Smooth muscle cell (in vitro differentiated cells): ENCODE results near the gene KNTC1. TPM values are rescaled to one million over a fixed set of nuclear protein-coding genes. Genes with fewer than 3 reads are reported as not detected.

Experiments used
- DNase-seq: peaks from one replicate; lab custom pipeline; 2025; ENCODE audit not compliant: unreplicated experiment; lab: John Stamatoyannopoulos, UW
- H2AFZ ChIP-seq: fragments of 200-600 bp; sonication (generic); 2 replicates; pipeline ENCODE4 v1.6.0; 2016; ENCODE audit warnings: antibody characterized with exemption, low read depth, mild to moderate bottlenecking
- H3F3A ChIP-seq: fragments of 200-600 bp; sonication (generic); 2 replicates; pipeline ENCODE4 v1.6.0; 2017; ENCODE audit warnings: antibody characterized with exemption, low read depth
- H3K27ac ChIP-seq: fragments of 200-600 bp; sonication (generic); 2 replicates; pipeline ENCODE4 v1.5.1; 2016; ENCODE audit warnings: low read depth, mild to moderate bottlenecking
- H3K27me3 ChIP-seq: fragments of 200-600 bp; sonication (generic); 2 replicates; pipeline ENCODE4 v1.6.1; 2016; ENCODE audit warnings: low read depth, mild to moderate bottlenecking
- H3K36me3 ChIP-seq: fragments of 200-600 bp; sonication (generic); 2 replicates; pipeline ENCODE4 v1.5.1; 2016; ENCODE audit warnings: low read depth
- H3K4me1 ChIP-seq: fragments of 200-600 bp; sonication (generic); 2 replicates; pipeline ENCODE4 v1.5.1; 2016; ENCODE audit warnings: low read depth
- H3K4me2 ChIP-seq: fragments of 200-600 bp; sonication (generic); 2 replicates; pipeline ENCODE4 v1.6.0; 2016; ENCODE audit warnings: mild to moderate bottlenecking
- H3K4me3 ChIP-seq: fragments of 200-600 bp; sonication (generic); 2 replicates; pipeline ENCODE4 v1.5.1; 2016; ENCODE audit warnings: mild to moderate bottlenecking
- H3K79me2 ChIP-seq: fragments of 200-600 bp; sonication (generic); 2 replicates; pipeline ENCODE4 v1.6.0; 2016; ENCODE audit warnings: low read depth, mild to moderate bottlenecking
- H3K9ac ChIP-seq: fragments of 200-600 bp; sonication (generic); 2 replicates; pipeline ENCODE4 v1.6.0; 2016; ENCODE audit warnings: low read depth
- H3K9me3 ChIP-seq: fragments of 200-600 bp; sonication (generic); replicated peaks from 2 replicates; pipeline ENCODE4 v1.5.1; 2016; ENCODE audit warnings: low read depth
- H4K20me1 ChIP-seq: fragments of 200-600 bp; sonication (generic); 2 replicates; pipeline ENCODE4 v1.6.0; 2016; ENCODE audit warnings: low read depth
- WGBS: methylation state at CpG from one replicate; pipeline ENCODE4 v1.1.7; 2016; ENCODE audit warnings: low lambda C conversion rate; 5-methylcytosine and 5-hydroxymethylcytosine counted together
- polyA plus RNA-seq: library from polyadenylated mRNA; unstranded; fragments of >200 nt; fragmentation: Nextera tagmentation; extraction: Ambion mirVana; gene quantifications from 2 replicates; pipeline ENCODE4 v1.2.1, GENCODE V29; 2016
- total RNA-seq: library from RNA; depleted of rRNA; stranded (reverse); fragments of >200 nt; gene quantifications from 2 replicates; pipeline ENCODE4 v1.2.3, GENCODE V29; 2014
- TF ChIP-seq, protein P1 (sequence below): fragments of 200-600 bp; sonication (generic); IDR thresholded peaks from 2 replicates; pipeline ENCODE4 v1.5.1; 2017; ENCODE audit warnings: borderline replicate concordance, mild to moderate bottlenecking, antibody characterized with exemption; ENCODE audit not compliant: insufficient read depth, poor library complexity, severe bottlenecking

KNTC1 gene
- total and polyA plus RNA-seq, 2 experiments from 2014 or later, result 9.1 to 22.7 TPM

DNA sequence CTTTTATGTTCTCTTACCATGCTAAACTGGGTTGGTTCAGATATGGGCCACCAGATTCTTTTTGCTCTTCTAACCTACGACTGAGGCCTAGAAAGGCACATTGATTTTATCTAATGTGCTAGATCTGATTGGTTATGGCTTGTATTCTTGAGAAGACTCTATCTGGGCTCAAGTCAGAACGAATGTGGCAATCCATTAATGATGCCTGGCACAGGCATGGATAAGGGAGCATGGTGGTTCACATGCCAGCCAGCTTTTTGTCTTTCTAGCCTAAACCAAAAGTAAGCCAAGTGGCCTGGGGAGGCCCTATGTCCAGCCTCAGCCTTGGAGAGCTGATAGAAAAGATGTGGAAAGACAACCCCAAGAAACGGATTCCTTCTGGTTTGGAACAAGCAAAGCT is 82.7 kb downstream of the KNTC1 start:
- Histone ChIP-seq H3F3A (no peaks in the 10 kb centered on the region), H4K20me1 (no peaks in the 10 kb centered on the region), H3K4me3 (no peak overlapping the region), H3K79me2 (no peaks in the 10 kb centered on the region), H3K36me3 (no peaks in the 10 kb centered on the region), H3K4me1 (no peaks in the 10 kb centered on the region), H2AFZ (no peak overlapping the region), H3K27me3 (no peaks in the 10 kb centered on the region), H3K4me2 (no peak overlapping the region), H3K27ac (no peak overlapping the region), H3K9ac (no peak overlapping the region), H3K9me3 (no peaks in the 10 kb centered on the region)
- no peak for DNase-seq
- TF ChIP-seq, protein P1, sequence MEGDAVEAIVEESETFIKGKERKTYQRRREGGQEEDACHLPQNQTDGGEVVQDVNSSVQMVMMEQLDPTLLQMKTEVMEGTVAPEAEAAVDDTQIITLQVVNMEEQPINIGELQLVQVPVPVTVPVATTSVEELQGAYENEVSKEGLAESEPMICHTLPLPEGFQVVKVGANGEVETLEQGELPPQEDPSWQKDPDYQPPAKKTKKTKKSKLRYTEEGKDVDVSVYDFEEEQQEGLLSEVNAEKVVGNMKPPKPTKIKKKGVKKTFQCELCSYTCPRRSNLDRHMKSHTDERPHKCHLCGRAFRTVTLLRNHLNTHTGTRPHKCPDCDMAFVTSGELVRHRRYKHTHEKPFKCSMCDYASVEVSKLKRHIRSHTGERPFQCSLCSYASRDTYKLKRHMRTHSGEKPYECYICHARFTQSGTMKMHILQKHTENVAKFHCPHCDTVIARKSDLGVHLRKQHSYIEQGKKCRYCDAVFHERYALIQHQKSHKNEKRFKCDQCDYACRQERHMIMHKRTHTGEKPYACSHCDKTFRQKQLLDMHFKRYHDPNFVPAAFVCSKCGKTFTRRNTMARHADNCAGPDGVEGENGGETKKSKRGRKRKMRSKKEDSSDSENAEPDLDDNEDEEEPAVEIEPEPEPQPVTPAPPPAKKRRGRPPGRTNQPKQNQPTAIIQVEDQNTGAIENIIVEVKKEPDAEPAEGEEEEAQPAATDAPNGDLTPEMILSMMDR, result no peak
- 94% methylated on average over 3 of the region's 3 CpGs for WGBS

DNA sequence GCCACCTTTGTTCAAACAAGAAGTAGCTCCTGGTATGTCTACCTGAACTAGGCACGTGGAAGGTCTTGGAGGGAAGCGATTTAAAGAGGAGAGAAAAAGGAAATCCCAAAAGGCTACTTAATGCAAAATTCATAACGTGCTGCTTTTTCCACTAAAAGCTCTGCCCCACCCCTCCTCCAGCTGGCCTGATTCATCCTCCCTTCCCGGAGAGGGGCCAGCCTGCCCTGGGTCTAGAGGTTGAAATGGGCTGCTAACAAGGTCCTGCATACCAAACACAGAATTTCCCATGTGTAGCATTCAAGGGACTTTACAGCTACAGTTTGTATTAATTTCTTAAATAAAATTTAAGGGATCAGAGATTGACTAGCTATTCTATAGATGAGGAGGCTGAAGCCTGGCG is 83.2 kb downstream of the KNTC1 start:
- no peak for DNase-seq
- H3K4me2 ChIP-seq, result no peak overlapping the region
- no peak overlapping the region for H3K9ac ChIP-seq
- no peaks in the 10 kb centered on the region for H4K20me1 ChIP-seq
- H2AFZ ChIP-seq, result no peak overlapping the region
- TF ChIP-seq, protein P1, result no peak
- no peaks in the 10 kb centered on the region for H3K36me3 ChIP-seq
- no peak overlapping the region for H3K4me3 ChIP-seq
- no peaks in the 10 kb centered on the region for H3K79me2 ChIP-seq
- no peaks in the 10 kb centered on the region for H3K4me1 ChIP-seq
- 80% methylated on average over 5 of the region's 5 CpGs for WGBS
- H3K27me3 ChIP-seq, result no peaks in the 10 kb centered on the region
- no peaks in the 10 kb centered on the region for H3K9me3 ChIP-seq
- no peaks in the 10 kb centered on the region for H3F3A ChIP-seq
- H3K27ac ChIP-seq, result no peak overlapping the region

DNA sequence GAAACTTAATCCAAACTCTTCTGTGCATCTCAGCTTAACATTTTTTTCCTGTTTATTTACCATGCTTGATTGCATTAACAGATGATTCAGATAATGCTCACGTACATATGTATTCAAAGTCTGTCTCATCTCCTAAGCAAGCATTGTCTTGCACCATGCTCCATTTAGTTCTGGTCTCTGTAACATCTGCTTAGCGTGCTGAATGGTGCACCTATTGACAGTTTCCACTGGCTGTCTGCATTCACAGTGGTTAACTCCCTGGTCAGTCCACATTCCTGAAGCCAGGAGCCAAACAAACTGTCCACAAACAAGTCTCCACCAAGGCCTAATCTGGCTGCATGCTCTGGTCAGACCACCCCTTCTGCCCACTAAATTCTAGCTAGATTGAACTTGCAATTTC is 83.9 kb downstream of the KNTC1 start:
- no peaks in the 10 kb centered on the region for H3F3A ChIP-seq
- no peaks in the 10 kb centered on the region for H3K79me2 ChIP-seq
- H3K36me3 ChIP-seq, result no peaks in the 10 kb centered on the region
- no peak overlapping the region for H2AFZ ChIP-seq
- H3K9me3 ChIP-seq, result no peaks in the 10 kb centered on the region
- H4K20me1 ChIP-seq, result no peaks in the 10 kb centered on the region
- TF ChIP-seq, protein P1, result no peak
- H3K4me1 ChIP-seq, result no peaks in the 10 kb centered on the region
- no peak for DNase-seq
- 68% methylated on average over 2 of the region's 2 CpGs for WGBS
- H3K27ac ChIP-seq, result no peak overlapping the region
- no peak overlapping the region for H3K4me2 ChIP-seq
- H3K27me3 ChIP-seq, result no peaks in the 10 kb centered on the region
- H3K9ac ChIP-seq, result no peak overlapping the region
- H3K4me3 ChIP-seq, result no peak overlapping the region

DNA sequence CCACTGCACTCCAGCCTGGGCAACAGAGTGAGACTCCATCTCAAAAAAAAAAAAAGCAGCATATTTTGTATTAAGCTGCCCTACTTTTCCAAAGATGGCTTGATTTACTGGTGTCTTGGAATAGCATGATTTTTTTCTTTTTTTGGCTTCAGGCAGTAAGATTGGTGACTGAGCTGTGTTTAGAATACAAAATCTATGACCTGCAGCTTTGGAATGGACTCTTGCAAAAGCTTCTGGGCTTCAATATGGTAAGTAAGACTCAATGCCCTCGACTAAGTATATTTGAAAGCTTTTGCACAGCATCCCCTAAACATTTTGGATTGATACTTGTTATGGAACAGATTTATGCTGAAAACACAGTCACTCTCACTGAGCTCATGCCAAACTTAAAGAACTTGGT is 87.8 kb downstream of the KNTC1 start:
- no peaks in the 10 kb centered on the region for H4K20me1 ChIP-seq
- DNase-seq, result no peak
- 100% methylated on average over 1 of the region's 1 CpG for WGBS
- no peaks in the 10 kb centered on the region for H3K79me2 ChIP-seq
- H2AFZ ChIP-seq, result no peak overlapping the region
- TF ChIP-seq, protein P1, result no peak
- H3K9me3 ChIP-seq, result no peaks in the 10 kb centered on the region
- no peaks in the 10 kb centered on the region for H3K4me1 ChIP-seq
- H3K27me3 ChIP-seq, result no peaks in the 10 kb centered on the region
- H3K4me3 ChIP-seq, result no peak overlapping the region
- no peak overlapping the region for H3K9ac ChIP-seq
- H3F3A ChIP-seq, result no peaks in the 10 kb centered on the region
- H3K27ac ChIP-seq, result no peak overlapping the region
- H3K36me3 ChIP-seq, result peaks cover 4% of the 10 kb centered on the region
- H3K4me2 ChIP-seq, result no peak overlapping the region
